Measurements from ENCODE around the gene ZNF155.

Gene ZNF155

GRCh38 chr19:43950834-43951645 lies 32.9 kb upstream of the ZNF155 start, which contains the start of gene ZNF221 (continued):
- TF ChIP-seq ZNF513 (tag by site-specific recombination; IDR thresholded peaks at IDR 0.05) (peak; percentile 33; the same call in 1 of the 2 replicates), ZNF148 (tag by site-specific recombination; IDR thresholded peaks at IDR 0.05; ENCODE audit: borderline replicate concordance) (no peak), ZFP3 (tag by site-specific recombination; IDR thresholded peaks at IDR 0.05; ENCODE audit: low read depth) (no peak), ZNF26 (tag by site-specific recombination; IDR thresholded peaks at IDR 0.05) (no peak), ZNF707 (tag by site-specific recombination; IDR thresholded peaks at IDR 0.05) (no peak), ZNF280D (tag by site-specific recombination; IDR thresholded peaks at IDR 0.05) (peak; percentile 27; the same call in 1 of the 2 replicates), ZNF391 (tag by site-specific recombination; IDR thresholded peaks at IDR 0.05; ENCODE audit: borderline replicate concordance, low read depth) (peak; percentile 48; the same call in 1 of the 2 replicates), ZSCAN5A (tag by site-specific recombination; IDR thresholded peaks at IDR 0.05) (no peak), ZNF221 (tag by site-specific recombination; IDR thresholded peaks at IDR 0.05; ENCODE audit: borderline replicate concordance) (0 out of 2 replicates have a peak, but pooled peaks have one; percentile 47), ZNF132 (tag by site-specific recombination; IDR thresholded peaks at IDR 0.05; ENCODE audit: borderline replicate concordance) (no peak), GLIS1 (tag by site-specific recombination; IDR thresholded peaks at IDR 0.05) (peak; percentile 92), ZNF2 (tag by site-specific recombination; IDR thresholded peaks at IDR 0.05) (peak; percentile 98), ZNF660 (tag by site-specific recombination; IDR thresholded peaks at IDR 0.05) (peak; percentile 97), ZNF202 (tag by site-specific recombination; IDR thresholded peaks at IDR 0.05; ENCODE audit: borderline replicate concordance) (no peak), ZNF19 (tag by site-specific recombination; IDR thresholded peaks at IDR 0.05; ENCODE audit: low read depth) (peak; percentile 41; the same call in 1 of the 2 replicates), ZNF600 (tag by site-specific recombination; IDR thresholded peaks at IDR 0.05) (peak; percentile 78), ZNF548 (tag by site-specific recombination; IDR thresholded peaks at IDR 0.05) (no peak), ZNF529 (tag by site-specific recombination; IDR thresholded peaks at IDR 0.05; ENCODE audit: insufficient replicate concordance) (no peak), TSHZ1 (tag by site-specific recombination; IDR thresholded peaks at IDR 0.05; ENCODE audit: borderline replicate concordance) (no peak), INSM2 (tag by site-specific recombination; IDR thresholded peaks at IDR 0.05) (peak; percentile 72), ZNF624 (tag by site-specific recombination; IDR thresholded peaks at IDR 0.05) (no peak), ZNF426 (tag by site-specific recombination; IDR thresholded peaks at IDR 0.05) (no peak)
